Stimulated activated CD4-positive, alpha-beta T cell treated with anti-CD3 and anti-CD28 coated beads, Interleukin-15, amount 100 ng/mL, for 48 hours (primary cell): Measurements from ENCODE around the gene CMSS1.

Experiments used
- DNase-seq, 2 donors: peaks; one replicate each; pipeline ENCODE4 v3.0.0-alpha.2; 2020; ENCODE audit warnings: low read depth in 2 of 2

Gene CMSS1

GRCh38 chr3:100141586-100141985 is 323.9 kb downstream of the CMSS1 start:
- DNase-seq, result no peak

GRCh38 chr3:100144255-100144866 is 326.7 kb downstream of the CMSS1 start:
- DNase-seq, result no peak

DNA sequence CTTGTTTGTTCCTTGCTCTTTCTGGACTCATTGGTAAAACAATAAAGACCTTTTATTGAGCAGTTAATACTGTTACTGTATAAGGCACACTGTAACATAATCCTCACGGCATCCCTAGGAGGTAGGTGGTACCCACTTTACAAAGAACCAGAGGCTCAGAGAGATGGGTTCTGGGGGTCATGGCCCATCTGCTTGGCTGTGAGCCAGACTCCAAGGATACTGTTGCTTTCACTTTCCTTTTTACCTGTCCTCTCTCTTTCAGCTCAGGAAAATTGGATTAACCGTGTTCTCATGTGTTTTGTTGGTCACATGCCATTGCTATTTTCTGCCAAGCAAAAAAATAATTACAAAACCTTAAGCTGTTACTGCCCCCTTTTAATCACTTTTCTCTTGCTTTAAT is 331.5 kb downstream of the CMSS1 start:
- DNase-seq, result no peak

DNA sequence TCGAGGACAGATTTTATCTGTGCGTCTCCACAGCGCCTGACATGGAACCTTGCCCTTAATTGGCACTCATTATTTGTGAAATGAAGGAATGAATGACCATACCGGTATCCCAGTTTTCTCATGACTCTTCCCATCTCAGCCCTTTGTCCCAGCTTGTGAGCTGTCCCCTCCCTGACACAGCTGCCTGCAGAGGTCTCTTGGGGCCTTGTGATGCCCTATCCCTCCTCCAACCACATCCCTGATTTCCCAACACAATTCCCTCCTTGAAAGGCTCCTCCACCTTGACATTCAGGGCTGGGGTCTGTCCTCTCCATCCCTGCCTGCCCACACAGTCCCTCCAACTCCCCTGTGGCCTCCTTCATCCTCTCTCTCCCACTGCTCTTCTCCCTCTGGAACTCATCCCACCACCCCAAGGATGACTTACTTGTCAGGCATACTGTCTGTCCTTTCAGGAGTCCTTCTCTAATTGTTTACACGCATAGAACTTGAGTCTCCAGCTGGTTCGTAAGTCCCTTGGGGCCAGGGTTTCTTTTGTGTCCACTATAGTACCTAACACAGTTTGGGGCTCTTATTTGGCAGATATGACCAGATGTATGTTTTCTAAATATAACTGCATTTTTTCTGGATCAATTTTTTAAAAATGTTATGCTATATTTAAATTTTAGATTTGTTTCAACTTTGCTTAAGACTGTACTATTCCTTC is 332.2 kb downstream of the CMSS1 start:
- no peak for DNase-seq

GRCh38 chr3:100150473-100150872 is 332.8 kb downstream of the CMSS1 start:
- no peak for DNase-seq

DNA sequence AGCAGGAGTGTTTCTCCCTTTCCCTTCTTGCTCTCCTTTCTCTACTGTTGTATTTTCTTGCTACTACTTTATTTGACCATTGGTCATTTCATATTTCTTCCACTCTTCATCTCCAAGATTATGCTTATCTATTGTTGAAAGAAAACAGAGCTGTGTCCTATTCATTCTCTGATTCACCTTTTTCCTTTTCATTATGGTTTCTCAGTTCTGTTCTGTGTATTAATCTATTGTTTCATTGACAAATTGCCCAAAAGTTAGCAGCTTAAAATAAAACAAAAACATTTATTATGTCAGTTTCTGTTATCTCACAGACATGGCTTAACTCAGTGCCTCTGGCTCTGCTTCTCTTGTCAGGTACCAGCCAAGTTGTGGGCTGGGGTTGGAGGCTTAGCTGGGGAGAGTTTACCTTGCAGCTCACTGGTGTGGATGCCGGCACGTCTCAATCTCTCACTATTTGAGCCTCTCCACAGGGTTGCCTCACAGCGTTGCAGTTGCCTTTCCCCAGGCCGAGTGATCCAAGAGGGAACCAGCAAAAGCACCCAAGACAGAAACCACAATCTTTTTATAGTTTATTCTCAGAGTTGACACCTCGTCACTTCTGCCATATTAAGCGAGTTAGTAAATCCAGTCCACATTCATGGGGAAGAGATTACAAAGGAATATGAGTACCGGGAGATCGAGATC is 333.5 kb downstream of the CMSS1 start:
- DNase-seq, result no peak

- no peak for DNase-seq
Measured at GRCh38 chr3:100154171-100154570, 336.5 kb downstream of the CMSS1 start.

- DNase-seq, result no peak
Measured at GRCh38 chr3:100155128-100155527, 337.5 kb downstream of the CMSS1 start.

- DNase-seq, result no peak
Measured at GRCh38 chr3:100155590-100155989, 337.9 kb downstream of the CMSS1 start.

- DNase-seq, result no peak
Measured at GRCh38 chr3:100157685-100158084, 340.0 kb downstream of the CMSS1 start.

- no peak for DNase-seq
Measured at GRCh38 chr3:100158918-100159330, 341.3 kb downstream of the CMSS1 start.

DNA sequence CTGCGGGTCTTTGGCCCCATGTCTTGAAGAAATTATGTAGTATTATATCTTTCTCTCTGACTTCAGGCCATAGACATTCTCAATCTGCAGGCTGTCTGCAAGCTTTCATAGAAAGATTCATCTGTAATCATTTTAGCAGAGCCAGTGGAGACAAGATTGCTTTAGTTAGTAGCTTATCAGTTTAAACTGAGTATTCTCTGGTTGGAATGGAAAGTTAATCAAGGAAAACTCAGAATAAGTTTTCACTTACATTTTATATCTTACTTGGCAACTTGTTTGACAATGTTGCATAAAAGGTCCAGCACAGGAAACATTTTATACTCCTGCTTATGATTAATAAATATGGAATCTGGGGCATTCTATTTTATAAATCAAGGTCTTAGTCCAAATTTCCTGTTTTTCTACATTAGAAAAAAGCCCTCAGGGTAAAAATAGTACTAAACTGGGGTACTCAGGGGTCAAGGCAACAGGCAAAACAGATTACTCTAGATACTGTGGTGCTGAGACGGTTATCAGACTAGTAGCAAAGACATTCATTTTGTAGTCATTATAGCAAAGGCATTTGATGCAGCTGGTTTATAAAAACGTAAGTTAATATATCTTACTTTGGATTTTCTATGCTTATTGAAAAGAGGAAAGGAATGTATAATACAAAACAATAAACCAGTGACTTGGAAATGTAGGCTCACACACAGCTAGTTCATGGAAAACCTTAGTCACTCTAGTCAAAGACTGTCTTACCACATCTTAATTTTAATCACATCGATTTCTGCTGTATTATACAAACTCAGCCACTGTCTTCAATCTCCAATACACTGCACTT is 341.9 kb downstream of the CMSS1 start:
- DNase-seq, result no peak

- no peak for DNase-seq
Measured at GRCh38 chr3:100160521-100160920, 342.9 kb downstream of the CMSS1 start.

DNA sequence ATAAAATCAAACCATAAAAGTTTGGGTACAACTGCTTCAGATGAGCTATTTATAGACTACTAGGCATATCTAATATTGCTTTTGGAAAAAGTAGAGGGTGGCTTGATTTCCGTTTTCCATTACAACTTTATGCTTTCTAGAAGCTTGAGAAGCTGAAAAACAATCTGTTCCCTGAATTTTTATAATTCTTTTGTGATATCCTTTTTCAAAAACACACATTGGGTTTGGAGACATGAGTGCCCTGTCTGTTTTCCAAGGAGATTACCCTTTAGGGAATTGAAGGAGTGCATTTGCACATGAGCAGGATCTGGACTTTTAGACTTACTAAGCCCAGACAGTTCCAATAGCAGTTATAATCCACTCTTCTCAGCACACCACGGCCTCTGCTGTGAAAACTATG is 346.1 kb downstream of the CMSS1 start:
- no peak for DNase-seq

DNA sequence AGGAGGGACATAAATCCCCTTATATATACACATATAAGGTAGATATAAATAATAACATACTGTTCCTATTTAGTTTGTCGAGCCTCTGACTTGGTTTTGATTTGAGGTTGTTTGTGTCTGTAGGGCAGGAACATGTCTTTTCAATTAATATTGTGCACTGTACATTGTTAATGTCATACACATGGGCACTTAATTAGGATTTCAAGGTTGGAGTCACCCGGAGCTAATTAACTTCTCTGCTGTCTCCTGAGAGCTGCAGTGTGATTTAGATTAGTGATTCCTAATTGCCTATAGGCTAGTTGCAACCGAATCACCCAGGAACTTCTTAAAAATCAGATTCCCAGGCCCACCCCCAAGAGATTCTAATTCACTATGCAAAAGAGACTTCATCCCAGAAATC is 347.1 kb downstream of the CMSS1 start:
- DNase-seq, result no peak

DNA sequence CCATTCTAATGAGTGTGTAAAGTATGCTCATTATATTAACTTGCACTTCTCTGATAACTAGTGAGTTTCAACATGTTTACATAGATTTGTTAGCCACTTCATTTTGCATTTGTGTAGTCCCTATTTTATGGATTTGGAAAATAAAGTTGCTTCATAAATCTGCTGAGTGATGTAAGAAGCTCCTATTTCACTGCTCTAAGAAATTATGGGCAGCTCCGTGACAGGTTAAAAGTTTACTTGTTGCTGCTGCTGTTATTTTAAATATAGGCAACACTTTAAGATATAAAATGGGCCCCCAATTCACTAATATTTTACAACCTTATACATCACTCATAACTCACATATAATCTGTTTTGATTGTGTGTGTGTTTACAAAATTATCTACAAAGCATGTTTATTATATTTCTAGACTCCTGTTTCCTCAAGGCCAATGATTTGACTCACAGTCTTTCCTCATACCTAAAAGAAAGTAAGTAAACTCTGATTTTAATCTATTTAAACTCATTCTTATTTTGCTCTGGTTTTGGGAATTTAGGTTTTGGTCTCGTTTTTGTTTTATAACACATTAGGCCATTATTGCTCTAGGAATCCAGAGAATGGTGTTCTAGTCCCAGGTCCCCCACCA is 348.4 kb downstream of the CMSS1 start:
- DNase-seq, result no peak

- no peak for DNase-seq
Measured at GRCh38 chr3:100169201-100169920, 351.7 kb downstream of the CMSS1 start.

DNA sequence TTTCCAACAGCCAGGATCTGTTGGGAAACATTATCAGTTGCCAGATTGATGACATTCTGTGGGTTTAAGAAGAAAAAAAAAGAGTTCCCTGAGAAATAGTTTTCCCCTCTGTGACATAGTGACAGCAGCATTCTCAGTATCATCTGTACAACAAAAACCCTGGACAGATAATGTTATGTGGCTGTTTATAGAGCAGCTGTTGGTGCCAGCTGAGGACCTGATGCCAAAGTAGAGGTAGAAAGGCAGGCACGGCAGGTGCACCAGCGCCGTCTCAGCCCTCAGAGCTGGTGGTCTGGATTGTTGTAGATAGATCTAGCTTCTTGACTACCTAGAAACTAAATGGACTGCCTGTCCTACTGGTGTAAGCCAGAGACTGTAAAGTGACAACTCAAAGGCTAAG is 352.8 kb downstream of the CMSS1 start:
- DNase-seq, result no peak

GRCh38 chr3:100171211-100171914 is 353.7 kb downstream of the CMSS1 start:
- no peak for DNase-seq

GRCh38 chr3:100173961-100174360 is 356.3 kb downstream of the CMSS1 start:
- no peak for DNase-seq
